ENCODE measurements around the gene CXCL9. TPM values are rescaled to one million over a fixed set of nuclear protein-coding genes. Genes with fewer than 3 reads are reported as not detected.

Gene CXCL9
- total and polyA plus RNA-seq, 8 donors = 0.25 to 4.3 (median 0.81) TPM; not detected in 2

GRCh38 chr4:76022677-76023076 is 15.4 kb upstream of the CXCL9 start:
- no peaks in the 10 kb centered on the region for H3K36me3 ChIP-seq
- H3K4me3 ChIP-seq = no peak overlapping the region
- intact Hi-C loops (cut with DNase I; ENCODE audit: low total_unique reads) = no loop called here
- H3K27ac ChIP-seq = no peak overlapping the region
- H3K27me3 ChIP-seq = no peaks in the 10 kb centered on the region
- no peak for TF ChIP-seq POLR2AphosphoS5 (IDR thresholded peaks at IDR 0.05)
- no peak for TF ChIP-seq EP300 (IDR thresholded peaks at IDR 0.05)
- no peak for TF ChIP-seq POLR2A (IDR thresholded peaks at IDR 0.05)
- no peak for TF ChIP-seq CTCF (IDR thresholded peaks at IDR 0.05)
- DNase-seq = no peak
- 77 to 85% (median 80%) methylated on average over 2 of the region's 2 CpGs for WGBS, 5 donors
- H3K9me3 ChIP-seq = no peaks in the 10 kb centered on the region
- peaks cover 0 to 12% (median 2%) of the 10 kb centered on the region in 4 donors for H3K4me1 ChIP-seq

- no peaks in the 10 kb centered on the region for H3K9me3 ChIP-seq
- no peak overlapping the region for H3K4me3 ChIP-seq
- WGBS, 5 donors = 72 to 81% (median 75%) methylated on average over 4 of the region's 4 CpGs
- H3K27me3 ChIP-seq = no peaks in the 10 kb centered on the region
- no peak overlapping the region for H3K27ac ChIP-seq
- H3K36me3 ChIP-seq = no peaks in the 10 kb centered on the region
- H3K4me1 ChIP-seq = peaks cover 0 to 12% (median 2%) of the 10 kb centered on the region in 4 donors
- DNase-seq = no peak
- intact Hi-C loops (cut with DNase I; ENCODE audit: low total_unique reads) = no loop called here
- TF ChIP-seq POLR2A (IDR thresholded peaks at IDR 0.05) (no peak), CTCF (IDR thresholded peaks at IDR 0.05) (no peak), POLR2AphosphoS5 (IDR thresholded peaks at IDR 0.05) (no peak), EP300 (IDR thresholded peaks at IDR 0.05) (no peak)
Observed at GRCh38 chr4:76022031-76022430, 14.7 kb upstream of the CXCL9 start.

- no peak overlapping the region for H3K4me3 ChIP-seq
- no peak for DNase-seq
- TF ChIP-seq POLR2A (IDR thresholded peaks at IDR 0.05) (no peak), EP300 (IDR thresholded peaks at IDR 0.05) (no peak), CTCF (IDR thresholded peaks at IDR 0.05) (no peak), POLR2AphosphoS5 (IDR thresholded peaks at IDR 0.05) (no peak)
- intact Hi-C loops (cut with DNase I; ENCODE audit: low total_unique reads) = no loop called here
- H3K4me1 ChIP-seq = peaks cover 0 to 8% (median 2%) of the 10 kb centered on the region in 4 donors
- H3K27ac ChIP-seq = no peak overlapping the region
- no peaks in the 10 kb centered on the region for H3K9me3 ChIP-seq
- no peaks in the 10 kb centered on the region for H3K27me3 ChIP-seq
- WGBS, 5 donors = 84 to 95% (median 89%) methylated on average over 3 of the region's 3 CpGs
- no peaks in the 10 kb centered on the region for H3K36me3 ChIP-seq
Observed at GRCh38 chr4:76017056-76017686, 9.9 kb upstream of the CXCL9 start.

- intact Hi-C loops (cut with DNase I; ENCODE audit: low total_unique reads) = no loop called here
- TF ChIP-seq POLR2A (IDR thresholded peaks at IDR 0.05) (no peak), EP300 (IDR thresholded peaks at IDR 0.05) (no peak), POLR2AphosphoS5 (IDR thresholded peaks at IDR 0.05) (no peak)
- no peak for DNase-seq
- H3K9me3 ChIP-seq = no peaks in the 10 kb centered on the region
- no peak overlapping the region for H3K4me3 ChIP-seq
- H3K4me1 ChIP-seq = peaks cover 0 to 14% (median 6%) of the 10 kb centered on the region in 4 donors
- no peaks in the 10 kb centered on the region for H3K27me3 ChIP-seq
- H3K27ac ChIP-seq = no peak overlapping the region
- no peaks in the 10 kb centered on the region for H3K36me3 ChIP-seq
- WGBS, 5 donors = 65 to 81% (median 69%) methylated on average over 2 of the region's 2 CpGs
Observed at GRCh38 chr4:76016393-76016792, 9.1 kb upstream of the CXCL9 start.

- WGBS, 5 donors = 7 to 23% (median 10%) methylated on average over 1 of the region's 1 CpG
- Histone ChIP-seq H3K9me3 (no peaks in the 10 kb centered on the region), H3K27me3 (no peaks in the 10 kb centered on the region), H3K27ac (no peak overlapping the region), H3K4me3 (no peak overlapping the region), H3K4me1 (peaks cover 0 to 16% (median 8%) of the 10 kb centered on the region in 4 donors), H3K36me3 (no peaks in the 10 kb centered on the region)
- no peak for DNase-seq
- intact Hi-C loops (cut with DNase I; ENCODE audit: low total_unique reads) = no loop called here
- TF ChIP-seq CTCF (IDR thresholded peaks at IDR 0.05) (no peak), POLR2AphosphoS5 (IDR thresholded peaks at IDR 0.05) (no peak), POLR2A (IDR thresholded peaks at IDR 0.05) (no peak), EP300 (IDR thresholded peaks at IDR 0.05) (no peak)
Observed at GRCh38 chr4:76013540-76013939, 6.2 kb upstream of the CXCL9 start.

Data from stomach (tissue), 9 donors.